GM10266 (cell line): ENCODE measurements around the gene CHURC1.

Experiments used
- DNase-seq: peaks from one replicate; pipeline ENCODE4 v3.0.0; 2012; ENCODE audit errors: extremely low spot score
- TF ChIP-seq, protein P1 (sequence below): IDR thresholded peaks from 2 replicates; pipeline ENCODE4 v1.5.1; 2012; ENCODE audit warnings: mild to moderate bottlenecking, low read depth; ENCODE audit not compliant: control insufficient read depth, insufficient read depth; ENCODE audit errors: missing control alignments

The CHURC1 gene

DNA sequence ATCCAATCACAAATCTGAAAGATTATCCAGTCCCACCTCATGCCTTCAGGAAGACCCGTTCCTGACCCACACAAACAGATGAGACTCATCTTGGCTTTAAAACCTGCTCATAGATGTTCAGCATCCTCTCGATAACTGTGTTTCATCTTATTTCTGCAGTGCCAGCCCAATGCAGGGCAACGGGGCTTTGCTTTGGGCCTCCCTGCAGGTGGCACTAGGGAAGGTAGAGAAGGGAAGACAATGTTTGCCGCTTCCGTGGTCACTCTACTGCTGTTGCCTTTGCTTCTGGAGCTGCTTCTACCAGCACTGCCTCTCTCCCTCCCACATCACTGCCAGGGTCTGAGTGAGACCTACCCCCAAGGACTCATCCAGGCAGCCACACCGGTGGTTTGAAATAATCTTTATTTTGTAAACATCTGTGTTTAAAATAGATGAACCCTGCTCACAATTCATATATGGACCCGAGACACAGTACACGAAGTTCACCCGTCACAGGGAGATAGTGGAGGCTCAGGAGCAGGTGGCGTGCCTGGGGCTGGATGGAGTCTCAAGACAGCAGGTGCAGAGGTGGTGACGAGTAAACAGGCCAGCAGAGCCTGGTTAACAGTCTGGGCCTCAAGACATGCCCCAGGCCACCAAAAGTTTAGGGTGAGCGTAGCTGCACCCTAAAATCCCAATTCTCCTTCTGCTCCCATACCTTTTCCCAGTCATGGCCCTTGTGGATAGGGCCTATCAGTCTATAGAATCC, 31.4 kb downstream of the CHURC1 start:
- no peak for DNase-seq
- TF ChIP-seq, protein P1, sequence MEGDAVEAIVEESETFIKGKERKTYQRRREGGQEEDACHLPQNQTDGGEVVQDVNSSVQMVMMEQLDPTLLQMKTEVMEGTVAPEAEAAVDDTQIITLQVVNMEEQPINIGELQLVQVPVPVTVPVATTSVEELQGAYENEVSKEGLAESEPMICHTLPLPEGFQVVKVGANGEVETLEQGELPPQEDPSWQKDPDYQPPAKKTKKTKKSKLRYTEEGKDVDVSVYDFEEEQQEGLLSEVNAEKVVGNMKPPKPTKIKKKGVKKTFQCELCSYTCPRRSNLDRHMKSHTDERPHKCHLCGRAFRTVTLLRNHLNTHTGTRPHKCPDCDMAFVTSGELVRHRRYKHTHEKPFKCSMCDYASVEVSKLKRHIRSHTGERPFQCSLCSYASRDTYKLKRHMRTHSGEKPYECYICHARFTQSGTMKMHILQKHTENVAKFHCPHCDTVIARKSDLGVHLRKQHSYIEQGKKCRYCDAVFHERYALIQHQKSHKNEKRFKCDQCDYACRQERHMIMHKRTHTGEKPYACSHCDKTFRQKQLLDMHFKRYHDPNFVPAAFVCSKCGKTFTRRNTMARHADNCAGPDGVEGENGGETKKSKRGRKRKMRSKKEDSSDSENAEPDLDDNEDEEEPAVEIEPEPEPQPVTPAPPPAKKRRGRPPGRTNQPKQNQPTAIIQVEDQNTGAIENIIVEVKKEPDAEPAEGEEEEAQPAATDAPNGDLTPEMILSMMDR = no peak

DNA sequence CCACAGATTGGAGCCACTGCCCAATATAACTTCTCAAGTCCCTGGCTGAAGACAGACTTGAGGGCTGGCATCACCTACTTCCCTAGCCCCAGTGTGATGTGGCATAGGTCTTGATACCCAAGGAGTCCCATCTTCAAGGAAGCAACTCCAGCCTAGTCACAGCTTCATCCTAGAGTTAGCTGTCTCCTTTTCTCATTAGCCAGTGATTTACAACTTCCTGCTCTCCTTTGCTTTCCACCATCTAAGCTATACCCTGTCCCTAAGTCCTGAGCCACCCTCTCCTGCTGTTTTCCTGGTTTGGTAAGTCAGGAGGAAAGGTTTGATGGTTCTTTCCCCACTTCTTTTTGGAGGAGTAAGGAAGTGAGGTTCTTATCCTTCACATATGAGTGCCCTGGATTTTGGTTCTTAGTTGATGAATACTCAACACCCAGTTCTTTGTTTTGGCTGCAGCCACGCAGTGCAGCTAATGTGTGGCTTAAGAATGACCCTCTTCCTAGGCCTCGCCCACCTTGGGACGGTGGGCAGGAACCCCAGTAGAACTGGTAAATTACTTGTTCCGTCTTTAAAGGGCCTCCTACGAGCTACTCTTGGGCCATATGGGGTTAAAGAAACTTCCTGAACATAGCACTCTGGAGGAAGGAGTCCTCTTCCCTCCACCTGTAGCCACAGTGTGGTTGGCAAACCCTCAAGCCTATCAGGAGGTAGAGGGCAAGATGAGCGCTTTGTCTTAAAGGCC, 32.2 kb downstream of the CHURC1 start:
- DNase-seq = no peak

DNA sequence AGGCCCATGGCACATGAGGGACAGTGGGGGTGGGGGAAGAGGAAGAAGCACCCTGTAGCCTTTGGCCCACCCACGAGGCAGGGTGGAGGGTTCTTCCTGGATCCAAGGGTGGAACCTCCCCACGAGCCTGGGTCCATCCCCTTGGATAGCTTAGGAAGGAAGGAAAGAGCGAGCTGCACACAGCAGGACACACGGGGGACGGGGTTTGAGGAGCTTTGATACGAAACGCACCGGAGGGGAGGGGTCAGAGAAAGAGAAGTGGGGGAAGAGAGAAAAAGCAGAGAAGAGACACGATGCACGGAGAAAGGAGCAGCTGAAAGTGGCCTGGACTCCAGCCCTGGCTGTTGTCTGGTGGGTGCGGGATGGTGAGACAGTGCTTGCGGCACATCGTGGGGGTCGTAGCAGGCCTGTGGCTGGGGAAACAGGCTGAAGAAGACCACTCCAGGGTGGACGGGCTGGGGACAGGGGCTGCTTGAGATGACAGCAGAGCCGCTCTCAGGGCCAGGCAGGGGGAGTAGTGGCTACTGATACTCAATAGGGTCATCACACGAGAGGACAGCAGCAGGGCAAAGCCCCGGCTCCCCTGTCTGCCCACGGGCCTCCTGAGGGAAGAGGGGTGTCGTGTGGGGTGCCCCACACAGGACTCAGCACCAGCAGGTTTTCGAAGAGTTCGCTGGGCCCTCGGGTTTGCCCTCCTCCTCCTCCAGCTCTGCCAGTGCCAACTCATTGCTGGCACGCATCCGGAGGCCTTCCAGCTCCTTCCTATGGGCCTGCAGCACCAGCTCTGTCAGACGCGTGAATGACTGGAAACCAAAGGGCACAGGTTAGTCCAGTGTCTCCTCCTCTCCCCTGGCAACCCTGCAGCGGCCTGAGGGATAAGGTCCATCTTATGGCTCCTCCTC, 33.7 kb downstream of the CHURC1 start:
- no peak for DNase-seq
- TF ChIP-seq, protein P1 = no peak

More for the DNA sequence above, 32.2 kb downstream of the CHURC1 start:
- TF ChIP-seq, protein P1 = no peak

DNA sequence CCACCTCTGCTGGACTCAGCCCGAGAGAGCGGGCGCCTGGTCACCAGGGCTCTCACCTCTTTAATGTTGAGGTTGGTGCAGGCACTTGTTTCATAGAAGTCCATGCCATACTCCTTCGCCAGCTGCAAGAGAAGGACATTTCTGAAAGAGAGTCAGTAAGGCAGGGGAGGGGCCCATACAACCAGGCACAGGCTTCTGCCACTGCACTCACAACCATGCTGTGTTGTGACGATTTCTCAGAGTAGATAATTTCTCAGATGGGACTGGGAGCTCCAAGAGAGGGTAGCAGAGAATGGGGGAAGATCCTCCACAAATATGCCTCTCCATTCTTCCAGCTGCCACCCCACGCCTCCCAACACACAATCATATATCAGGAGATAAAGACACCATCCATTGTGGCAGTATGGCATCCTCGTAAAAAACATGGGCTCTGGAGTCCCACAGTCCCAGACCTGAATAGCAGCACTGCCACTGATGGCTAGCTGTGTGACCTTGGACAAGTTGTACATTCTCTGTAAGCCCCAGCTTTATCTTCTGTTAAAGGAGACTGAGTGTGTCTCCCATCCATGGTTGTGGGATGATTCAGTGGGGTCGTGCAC, 34.5 kb downstream of the CHURC1 start:
- TF ChIP-seq, protein P1 = no peak
- DNase-seq = no peak

DNA sequence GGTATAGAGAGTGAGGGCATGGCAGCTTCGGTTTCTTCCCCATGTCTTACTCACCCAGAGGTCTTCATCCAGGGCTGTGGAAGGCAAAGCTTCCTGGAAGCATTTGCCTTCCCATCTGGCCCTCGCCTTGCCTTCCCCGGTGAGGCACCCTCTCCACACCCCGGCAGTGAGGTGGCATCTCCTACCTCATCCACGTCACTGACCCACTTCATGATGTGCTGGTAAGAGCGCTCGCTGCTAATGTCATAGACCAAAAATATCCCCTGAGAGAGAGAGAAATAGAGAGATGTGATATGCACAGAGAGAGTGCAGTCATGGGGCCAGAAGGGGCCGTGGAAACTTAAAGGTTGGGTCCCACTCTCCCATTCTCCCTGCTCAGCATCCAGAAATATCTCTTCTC, 36.6 kb downstream of the CHURC1 start:
- DNase-seq = no peak
- TF ChIP-seq, protein P1 = no peak

DNA sequence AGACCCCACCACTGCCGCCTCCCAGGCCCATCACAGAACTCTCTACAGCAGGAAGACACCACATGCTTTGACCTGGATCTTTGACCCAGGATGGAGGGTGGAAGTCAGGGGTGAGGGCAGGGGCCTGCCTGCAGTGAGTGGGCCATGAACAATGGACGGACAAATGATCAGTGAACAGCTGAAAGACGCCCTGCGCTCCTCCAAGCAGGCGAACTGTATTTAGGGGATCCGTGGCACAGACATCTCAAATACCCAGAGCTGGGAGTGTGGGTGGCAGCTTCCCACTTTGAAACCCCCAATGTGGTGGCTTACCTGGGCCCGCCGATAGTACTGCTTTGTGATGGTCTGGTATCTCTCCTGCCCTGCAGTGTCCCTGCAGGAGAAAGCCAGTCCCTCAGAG, 37.0 kb downstream of the CHURC1 start:
- DNase-seq = no peak

More for the DNA sequence above, 37.0 kb downstream of the CHURC1 start:
- TF ChIP-seq, protein P1 = no peak
